GM23248 (cell line): Measurements from ENCODE around the gene MUS81.

Experiments used
- EZH2 ChIP-seq: fragments of 200-600 bp; sonication (generic); IDR thresholded peaks from 2 replicates; pipeline ENCODE4 v1.6.1; 2018; ENCODE audit warnings: antibody characterized with exemption, mild to moderate bottlenecking; ENCODE audit not compliant: insufficient read depth, poor library complexity, severe bottlenecking
- EZH2phosphoT487 ChIP-seq: fragments of 200-600 bp; sonication (generic); IDR thresholded peaks from 2 replicates; pipeline ENCODE4 v1.6.1; 2018; ENCODE audit warnings: antibody characterized with exemption, moderate library complexity, mild to moderate bottlenecking, low read depth; ENCODE audit not compliant: insufficient read depth

DNA sequence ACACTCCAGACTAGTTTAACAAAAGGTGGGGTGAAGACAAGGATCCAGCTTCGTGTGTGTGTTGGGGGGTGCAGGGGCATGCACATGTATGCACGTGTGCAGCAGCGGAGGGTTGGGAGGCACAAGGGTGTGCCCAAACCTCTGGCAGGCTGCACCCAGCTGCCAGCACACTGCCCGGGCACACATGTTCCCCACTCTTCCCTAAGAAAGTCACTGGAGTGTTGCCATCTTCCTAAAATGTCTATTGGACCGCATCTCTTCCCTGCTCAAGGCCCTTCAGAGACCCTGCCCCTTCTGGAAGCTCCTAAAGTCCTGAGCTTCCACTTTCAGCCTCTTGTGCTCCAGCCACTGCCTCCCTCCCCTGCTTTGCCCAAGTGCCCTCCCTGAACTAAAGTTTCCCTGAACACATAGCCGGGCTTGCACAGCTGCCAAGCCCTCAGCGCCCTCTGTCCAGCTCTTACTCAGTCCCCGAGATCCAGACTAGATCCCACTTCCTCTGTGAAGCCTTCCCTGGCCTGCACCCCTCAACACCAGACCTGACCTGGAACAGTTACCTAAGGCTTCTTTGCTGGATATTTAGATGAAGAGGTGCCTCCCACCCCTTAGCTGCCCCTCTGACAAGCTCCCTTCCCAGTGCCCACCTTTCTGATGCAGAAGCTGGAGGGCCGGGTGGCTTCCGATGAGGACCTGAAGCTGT is 8.3 kb upstream of the MUS81 start:
- no peak for TF ChIP-seq EZH2
- TF ChIP-seq EZH2phosphoT487: no peak
